Breast epithelium (tissue), 4 donors: Measurements from ENCODE around the gene KIF4A. TPM values are rescaled to one million over a fixed set of nuclear protein-coding genes. Genes with fewer than 3 reads are reported as not detected.

ENCODE experiments used
- DNase-seq, 2 donors: peaks; one replicate each; pipeline ENCODE4 v3.0.0-alpha.2; 2019; ENCODE audit warnings: low spot score in 2 of 2
- H3K27ac ChIP-seq, 2 donors: fragments of 200-600 bp; sonication (generic) in 1 of 2; one replicate each; pipeline ENCODE4 v1.5.1; 2016 to 2019; ENCODE audit warnings: mild to moderate bottlenecking in 1 of 2
- H3K27me3 ChIP-seq, 2 donors: fragments of 200-600 bp; sonication (generic) in 1 of 2; one replicate each; pipeline versions ENCODE4 v1.5.1 to v1.6.0; 2017 to 2019; ENCODE audit warnings: control low read depth in 1 of 2, mild to moderate bottlenecking in 1 of 2
- H3K36me3 ChIP-seq: fragments of 200-600 bp; one replicate; pipeline ENCODE4 v1.5.1; 2019
- H3K4me1 ChIP-seq, 2 donors: fragments of 200-600 bp; sonication (generic); one replicate each; pipeline ENCODE4 v1.5.1; 2016 to 2019; ENCODE audit warnings: control low read depth in 1 of 2
- H3K4me3 ChIP-seq, 3 donors: fragments of 200-600 bp; sonication (generic); 1 replicate in 2 of 3; 2 replicates in 1 of 3; pipeline ENCODE4 v1.5.1; 2016 to 2019; ENCODE audit warnings: mild to moderate bottlenecking in 3 of 3, moderate library complexity in 2 of 3
- H3K9me3 ChIP-seq, 2 donors: fragments of 200-600 bp; sonication (generic) in 1 of 2; one replicate each; pipeline ENCODE4 v1.5.1; 2016 to 2019; ENCODE audit warnings: control low read depth in 1 of 2
- CTCF ChIP-seq, 3 donors: fragments of 450-650 bp; IDR thresholded peaks; one replicate each; pipeline ENCODE4 v1.5.1; 2016 to 2017; ENCODE audit warnings: antibody characterized with exemption in 3 of 3, mild to moderate bottlenecking in 3 of 3, moderate library complexity in 3 of 3
- POLR2A ChIP-seq: fragments of 450-650 bp; IDR thresholded peaks from one replicate; pipeline ENCODE4 v1.6.1; 2016; ENCODE audit warnings: antibody characterized with exemption, mild to moderate bottlenecking, moderate library complexity
- POLR2AphosphoS5 ChIP-seq, 3 donors: sonication (generic); formaldehyde crosslinking; IDR thresholded peaks; one replicate each; pipeline ENCODE4 v1.6.1; 2017; ENCODE audit warnings: antibody characterized with exemption in 3 of 3
- intact Hi-C: fragments of 100-400 bp; cut with DNase I; formaldehyde crosslinking; loops from one replicate; pipeline ENCODE4 v1.15.1; 2023; ENCODE audit warnings: low total_unique reads
- total RNA-seq, 3 donors: library from RNA; depleted of rRNA; stranded (reverse); fragments of >200 nt; gene quantifications; one replicate each; pipeline ENCODE4 v1.1.0, GENCODE V29; 2016

The KIF4A gene
- total RNA-seq, 3 donors from 2014 or later, result 0.15 to 0.80 (median 0.33) TPM

- H3K9me3 ChIP-seq, result peaks cover 0 to 7% of the 10 kb centered on the region in 2 donors
These were observed 166.4 kb downstream of the KIF4A start for GRCh38 chrX:70456256-70456655.

GRCh38 chrX:70461026-70461425, 171.1 kb downstream of the KIF4A start:
- H3K36me3 ChIP-seq, result no peaks in the 10 kb centered on the region
- H3K4me1 ChIP-seq, result no peaks in the 10 kb centered on the region
- intact Hi-C loops, result no loop called here
- peaks cover 0 to 7% of the 10 kb centered on the region in 2 donors for H3K9me3 ChIP-seq
- H3K27ac ChIP-seq, result no peak overlapping the region
- no peak overlapping the region for H3K4me3 ChIP-seq
- no peak for DNase-seq
- H3K27me3 ChIP-seq, result peaks cover 0 to 15% of the 10 kb centered on the region in 2 donors
- no peak for TF ChIP-seq CTCF (IDR thresholded peaks at IDR 0.05)
- TF ChIP-seq POLR2AphosphoS5 (IDR thresholded peaks at IDR 0.05), result no peak
- no peak for TF ChIP-seq POLR2A

More at GRCh38 chrX:70456256-70456655, 166.4 kb downstream of the KIF4A start:
- peak overlapping the region; percentile 84 to 93 for H3K27ac ChIP-seq
- H3K36me3 ChIP-seq, result no peaks in the 10 kb centered on the region
- no peak for DNase-seq
- peaks cover 0 to 45% of the 10 kb centered on the region in 2 donors for H3K27me3 ChIP-seq
- H3K4me3 ChIP-seq, result peak overlapping the region in 2 of 3 donors; percentile 60 to 77
- no peak for TF ChIP-seq POLR2A
- TF ChIP-seq CTCF (IDR thresholded peaks at IDR 0.05), result no peak
- TF ChIP-seq POLR2AphosphoS5 (IDR thresholded peaks at IDR 0.05), result no peak
- no peaks in the 10 kb centered on the region for H3K4me1 ChIP-seq
- intact Hi-C loops, result no loop called here

GRCh38 chrX:70464051-70464450, 174.1 kb downstream of the KIF4A start:
- Histone ChIP-seq H3K4me3 (no peak overlapping the region), H3K27me3 (peaks cover 0 to 16% of the 10 kb centered on the region in 2 donors), H3K27ac (no peak overlapping the region), H3K9me3 (peaks cover 0 to 7% of the 10 kb centered on the region in 2 donors), H3K4me1 (no peaks in the 10 kb centered on the region), H3K36me3 (no peaks in the 10 kb centered on the region)
- no peak for DNase-seq
- intact Hi-C loops, result no loop called here
- TF ChIP-seq CTCF (IDR thresholded peaks at IDR 0.05) (no peak), POLR2AphosphoS5 (IDR thresholded peaks at IDR 0.05) (no peak), POLR2A (no peak)

GRCh38 chrX:70466968-70467367, 177.1 kb downstream of the KIF4A start:
- no peak for DNase-seq
- H3K9me3 ChIP-seq, result no peaks in the 10 kb centered on the region
- intact Hi-C loops, result no loop called here
- peaks cover 0 to 25% of the 10 kb centered on the region in 2 donors for H3K27me3 ChIP-seq
- H3K27ac ChIP-seq, result no peak overlapping the region
- no peaks in the 10 kb centered on the region for H3K4me1 ChIP-seq
- H3K4me3 ChIP-seq, result no peak overlapping the region
- TF ChIP-seq POLR2AphosphoS5 (IDR thresholded peaks at IDR 0.05), result no peak
- TF ChIP-seq CTCF (IDR thresholded peaks at IDR 0.05), result no peak
- no peak for TF ChIP-seq POLR2A
- no peaks in the 10 kb centered on the region for H3K36me3 ChIP-seq

GRCh38 chrX:70468709-70469108, 178.8 kb downstream of the KIF4A start:
- no peaks in the 10 kb centered on the region for H3K9me3 ChIP-seq
- no peaks in the 10 kb centered on the region for H3K36me3 ChIP-seq
- intact Hi-C loops, result no loop called here

More at GRCh38 chrX:70468709-70469108, 178.8 kb downstream of the KIF4A start:
- Histone ChIP-seq H3K4me3 (no peak overlapping the region), H3K27me3 (peaks cover 0 to 19% of the 10 kb centered on the region in 2 donors), H3K27ac (no peak overlapping the region), H3K4me1 (no peaks in the 10 kb centered on the region)
- TF ChIP-seq POLR2AphosphoS5 (IDR thresholded peaks at IDR 0.05) (no peak), CTCF (IDR thresholded peaks at IDR 0.05) (no peak), POLR2A (no peak)
- DNase-seq, result no peak

Other genes with a start within 250 kb of the KIF4A start
- not detected for gene AWAT2, start 240.2 kb upstream of the KIF4A start, total RNA-seq
- not detected for gene OTUD6A, start 227.6 kb upstream of the KIF4A start, total RNA-seq
- gene IGBP1, start 156.7 kb upstream of the KIF4A start, total RNA-seq, result 10 to 100 TPM; 71.8 to 87.2 (median 86.9) TPM
- gene DGAT2L6, start 112.6 kb upstream of the KIF4A start, total RNA-seq, result not detected
- not detected for gene AWAT1, start 55.4 kb upstream of the KIF4A start, total RNA-seq
- gene P2RY4, start 29.9 kb upstream of the KIF4A start, total RNA-seq, result 1 to 10 TPM in 1 of 3 donors, under 1 TPM in 2; 0.33 to 1.3 (median 0.64) TPM
- not detected for gene ARR3, start 21.8 kb upstream of the KIF4A start, total RNA-seq
- not detected for gene RAB41, start 7.9 kb upstream of the KIF4A start, total RNA-seq
- gene PDZD11, start 177 bp upstream of the KIF4A start, total RNA-seq, result 10 to 100 TPM; 27.2 to 33.0 (median 32.1) TPM
- gene GDPD2, start 133.2 kb downstream of the KIF4A start, total RNA-seq, result under 1 TPM in 1 of 3 donors, not detected in 2; 0.15 TPM
- 10 to 100 TPM in 2 of 3 donors, 1 to 10 TPM in 1; 3.7 to 30.3 (median 21.0) TPM for gene DLG3, start 154.7 kb downstream of the KIF4A start, total RNA-seq